Breast epithelium (tissue), 4 donors: ENCODE data around the gene DHCR24. TPM values are rescaled to one million over a fixed set of nuclear protein-coding genes. Genes with fewer than 3 reads are reported as not detected.
A peak's percentile ranks its signal among the peaks of the same experiment; 100 is the strongest.

ENCODE experiments used
- DNase-seq, 2 donors: peaks; one replicate each; pipeline ENCODE4 v3.0.0-alpha.2; 2019; ENCODE audit warnings: low spot score in 2 of 2
- H3K27ac ChIP-seq, 2 donors: fragments of 200-600 bp; sonication (generic) in 1 of 2; one replicate each; pipeline ENCODE4 v1.5.1; 2016 to 2019; ENCODE audit warnings: mild to moderate bottlenecking in 1 of 2
- H3K27me3 ChIP-seq, 2 donors: fragments of 200-600 bp; sonication (generic) in 1 of 2; one replicate each; pipeline versions ENCODE4 v1.5.1 to v1.6.0; 2017 to 2019; ENCODE audit warnings: control low read depth in 1 of 2, mild to moderate bottlenecking in 1 of 2
- H3K36me3 ChIP-seq: fragments of 200-600 bp; one replicate; pipeline ENCODE4 v1.5.1; 2019
- H3K4me1 ChIP-seq, 2 donors: fragments of 200-600 bp; sonication (generic); one replicate each; pipeline ENCODE4 v1.5.1; 2016 to 2019; ENCODE audit warnings: control low read depth in 1 of 2
- H3K4me3 ChIP-seq, 3 donors: fragments of 200-600 bp; sonication (generic); 1 replicate in 2 of 3; 2 replicates in 1 of 3; pipeline ENCODE4 v1.5.1; 2016 to 2019; ENCODE audit warnings: mild to moderate bottlenecking in 3 of 3, moderate library complexity in 2 of 3
- H3K9me3 ChIP-seq, 2 donors: fragments of 200-600 bp; sonication (generic) in 1 of 2; one replicate each; pipeline ENCODE4 v1.5.1; 2016 to 2019; ENCODE audit warnings: control low read depth in 1 of 2
- CTCF ChIP-seq, 3 donors: fragments of 450-650 bp; IDR thresholded peaks; one replicate each; pipeline ENCODE4 v1.5.1; 2016 to 2017; ENCODE audit warnings: antibody characterized with exemption in 3 of 3, mild to moderate bottlenecking in 3 of 3, moderate library complexity in 3 of 3
- POLR2A ChIP-seq: fragments of 450-650 bp; IDR thresholded peaks from one replicate; pipeline ENCODE4 v1.6.1; 2016; ENCODE audit warnings: antibody characterized with exemption, mild to moderate bottlenecking, moderate library complexity
- POLR2AphosphoS5 ChIP-seq, 3 donors: sonication (generic); formaldehyde crosslinking; IDR thresholded peaks; one replicate each; pipeline ENCODE4 v1.6.1; 2017; ENCODE audit warnings: antibody characterized with exemption in 3 of 3
- intact Hi-C: fragments of 100-400 bp; cut with DNase I; formaldehyde crosslinking; loops from one replicate; pipeline ENCODE4 v1.15.1; 2023; ENCODE audit warnings: low total_unique reads
- total RNA-seq, 3 donors: library from RNA; depleted of rRNA; stranded (reverse); fragments of >200 nt; gene quantifications; one replicate each; pipeline ENCODE4 v1.1.0, GENCODE V29; 2016

The DHCR24 gene
- total RNA-seq, 3 donors from 2014 or later, result 149 to 230 (median 157) TPM

- intact Hi-C loops, result no loop called here
- TF ChIP-seq CTCF (IDR thresholded peaks at IDR 0.05), result no peak
- Histone ChIP-seq H3K9me3 (no peaks in the 10 kb centered on the region), H3K4me1 (peaks cover 0 to 4% of the 10 kb centered on the region in 2 donors), H3K36me3 (no peaks in the 10 kb centered on the region), H3K27ac (peak overlapping the region in 1 of 2 donors; percentile 60), H3K4me3 (no peak overlapping the region), H3K27me3 (no peaks in the 10 kb centered on the region)
- DNase-seq, result peak in 1 of 2 donors; percentile 9
These were observed 49.8 kb downstream of the DHCR24 start for GRCh38 chr1:54837002-54837853.

- peak in 1 of 2 donors; percentile 20 for DNase-seq
- no peaks in the 10 kb centered on the region for H3K27me3 ChIP-seq
- H3K4me1 ChIP-seq, result peaks cover 0 to 4% of the 10 kb centered on the region in 2 donors
- intact Hi-C loops, result no loop called here
- no peak overlapping the region for H3K4me3 ChIP-seq
- H3K9me3 ChIP-seq, result no peaks in the 10 kb centered on the region
- no peak for TF ChIP-seq CTCF (IDR thresholded peaks at IDR 0.05)
- TF ChIP-seq POLR2A, result no peak
- TF ChIP-seq POLR2AphosphoS5 (IDR thresholded peaks at IDR 0.05), result no peak
- H3K36me3 ChIP-seq, result no peaks in the 10 kb centered on the region
- peak overlapping the region; percentile 16 to 60 for H3K27ac ChIP-seq
These were observed 50.4 kb downstream of the DHCR24 start for GRCh38 chr1:54836594-54836993.

GRCh38 chr1:54835970-54836369, 51.0 kb downstream of the DHCR24 start:
- DNase-seq, result peak in 1 of 2 donors; percentile 55
- H3K9me3 ChIP-seq, result no peaks in the 10 kb centered on the region
- H3K27ac ChIP-seq, result peak overlapping the region; percentile 16 to 60
- intact Hi-C loops, result no loop called here
- H3K27me3 ChIP-seq, result no peaks in the 10 kb centered on the region
- TF ChIP-seq CTCF (IDR thresholded peaks at IDR 0.05) (no peak), POLR2AphosphoS5 (IDR thresholded peaks at IDR 0.05) (no peak), POLR2A (no peak)
- H3K4me1 ChIP-seq, result peaks cover 0 to 4% of the 10 kb centered on the region in 2 donors
- no peak overlapping the region for H3K4me3 ChIP-seq
- H3K36me3 ChIP-seq, result no peaks in the 10 kb centered on the region

GRCh38 chr1:54835131-54835898, 51.7 kb downstream of the DHCR24 start:
- no peak overlapping the region for H3K4me3 ChIP-seq
- H3K36me3 ChIP-seq, result no peaks in the 10 kb centered on the region
- no peaks in the 10 kb centered on the region for H3K27me3 ChIP-seq
- peak overlapping the region; percentile 16 to 60 for H3K27ac ChIP-seq
- peak in 1 of 2 donors; percentile 35 for DNase-seq
- peaks cover 0 to 4% of the 10 kb centered on the region in 2 donors for H3K4me1 ChIP-seq
- no peaks in the 10 kb centered on the region for H3K9me3 ChIP-seq
- intact Hi-C loops, result no loop called here
- TF ChIP-seq POLR2A (no peak), CTCF (IDR thresholded peaks at IDR 0.05) (no peak), POLR2AphosphoS5 (IDR thresholded peaks at IDR 0.05) (no peak)
